Kidney glomerular epithelial cell (primary cell): ENCODE data around the gene THBD.

ENCODE experiments used
- DNase-seq: peaks from one replicate; lab custom pipeline; 2025; lab: John Stamatoyannopoulos, UW

Gene THBD, protein sequence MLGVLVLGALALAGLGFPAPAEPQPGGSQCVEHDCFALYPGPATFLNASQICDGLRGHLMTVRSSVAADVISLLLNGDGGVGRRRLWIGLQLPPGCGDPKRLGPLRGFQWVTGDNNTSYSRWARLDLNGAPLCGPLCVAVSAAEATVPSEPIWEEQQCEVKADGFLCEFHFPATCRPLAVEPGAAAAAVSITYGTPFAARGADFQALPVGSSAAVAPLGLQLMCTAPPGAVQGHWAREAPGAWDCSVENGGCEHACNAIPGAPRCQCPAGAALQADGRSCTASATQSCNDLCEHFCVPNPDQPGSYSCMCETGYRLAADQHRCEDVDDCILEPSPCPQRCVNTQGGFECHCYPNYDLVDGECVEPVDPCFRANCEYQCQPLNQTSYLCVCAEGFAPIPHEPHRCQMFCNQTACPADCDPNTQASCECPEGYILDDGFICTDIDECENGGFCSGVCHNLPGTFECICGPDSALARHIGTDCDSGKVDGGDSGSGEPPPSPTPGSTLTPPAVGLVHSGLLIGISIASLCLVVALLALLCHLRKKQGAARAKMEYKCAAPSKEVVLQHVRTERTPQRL

GRCh38 chr20:23049201-23050075, at the start of gene THBD:
Gene THBD, minus strand, starts transcription at chr20:23049672. Its CDS starts 168 bp downstream, at chr20:23049504.
- DNase-seq: peak; percentile 55

DNA sequence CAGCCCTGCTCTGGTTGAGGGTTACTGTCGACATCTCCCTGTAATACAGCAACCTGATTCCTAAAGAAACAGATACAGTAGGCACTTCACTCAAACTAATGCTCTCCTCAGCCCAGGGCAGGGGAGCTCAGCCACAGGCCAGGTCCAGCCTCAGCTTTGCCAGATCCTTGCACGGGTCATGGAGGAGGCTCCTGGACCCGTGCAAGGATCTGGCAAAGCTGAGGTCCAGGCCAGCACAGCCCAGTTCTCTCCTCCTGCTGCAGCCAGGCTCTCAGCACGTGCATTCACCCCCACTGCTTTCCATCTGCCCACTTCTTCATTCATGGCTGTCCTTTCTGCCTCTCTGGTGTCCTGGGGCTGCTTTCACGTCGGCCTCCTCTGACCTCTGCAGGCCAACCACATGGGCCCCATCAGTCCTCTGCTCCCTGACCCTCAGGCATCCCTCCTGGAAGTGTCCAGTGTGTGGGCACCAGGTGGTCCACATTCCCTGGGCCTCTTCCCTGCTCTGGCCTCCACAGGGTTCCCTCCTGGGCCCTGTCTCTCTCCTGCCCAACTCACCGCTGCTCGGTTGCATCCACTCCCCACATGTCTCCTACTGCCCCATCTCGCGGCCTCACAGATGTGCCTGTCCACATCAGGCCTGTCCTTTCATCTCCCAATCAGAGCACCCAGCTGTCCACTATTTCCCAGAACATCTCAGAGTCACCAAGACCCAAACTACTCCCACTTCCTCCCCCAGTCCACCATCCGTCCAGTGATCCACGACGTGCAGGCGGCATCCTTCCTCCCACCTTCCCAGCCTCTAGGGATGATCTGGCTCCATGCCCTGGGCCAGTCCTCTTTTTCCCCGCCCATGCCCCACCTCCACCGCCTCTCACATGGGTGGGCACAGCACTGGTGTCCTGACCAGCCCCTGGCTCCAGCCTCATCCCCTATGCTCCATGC, 48.4 kb upstream of the THBD start:
- DNase-seq: no peak

DNA sequence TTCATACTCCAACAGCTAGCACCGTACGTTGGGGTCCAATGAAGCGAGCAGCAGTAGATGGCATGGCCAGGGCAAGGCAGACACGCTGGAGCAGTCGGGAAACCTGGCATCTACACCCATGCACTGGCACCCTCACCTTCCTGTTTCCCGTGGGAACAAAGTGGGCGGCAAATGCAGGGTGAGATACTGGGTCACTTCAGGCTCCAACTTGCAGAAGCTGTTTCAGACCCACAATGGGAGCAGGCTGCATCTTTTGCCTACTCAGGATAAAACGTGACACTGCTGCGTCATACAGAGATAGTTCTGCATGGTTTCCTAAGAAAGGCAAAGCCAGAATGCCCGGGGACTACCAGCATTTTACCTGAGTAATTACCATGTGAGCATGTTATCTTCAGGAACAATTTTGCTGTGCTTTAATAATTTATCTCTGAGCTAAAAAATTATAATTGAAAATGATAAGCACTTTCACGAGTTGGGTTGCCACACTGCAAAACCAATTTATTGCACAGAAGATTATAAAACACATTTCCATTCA, 47.6 kb upstream of the THBD start:
- DNase-seq: no peak

- no peak for DNase-seq
Measured at GRCh38 chr20:23096097-23096496, 46.6 kb upstream of the THBD start.

DNA sequence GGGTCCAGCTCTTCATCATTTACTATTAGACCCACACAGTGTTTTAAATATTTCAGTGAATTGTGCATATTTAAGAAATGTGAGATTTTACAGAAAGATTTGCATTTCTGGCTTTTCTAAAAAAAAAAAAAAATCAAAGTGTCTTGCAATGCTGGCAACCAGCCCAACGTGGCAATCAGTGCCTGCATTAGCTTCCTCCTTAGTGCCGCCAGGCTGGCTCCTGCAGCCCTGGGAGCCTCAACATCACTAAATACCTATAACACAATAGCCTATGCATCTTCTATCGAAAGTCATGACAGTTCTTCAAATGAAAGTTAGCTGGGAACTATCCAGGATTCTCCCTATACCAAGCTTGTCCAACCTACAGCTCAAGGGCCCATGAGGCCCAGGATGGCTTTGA, 46.0 kb upstream of the THBD start:
- DNase-seq: no peak

- DNase-seq: no peak
Measured at GRCh38 chr20:23094927-23095326, 45.5 kb upstream of the THBD start.

DNA sequence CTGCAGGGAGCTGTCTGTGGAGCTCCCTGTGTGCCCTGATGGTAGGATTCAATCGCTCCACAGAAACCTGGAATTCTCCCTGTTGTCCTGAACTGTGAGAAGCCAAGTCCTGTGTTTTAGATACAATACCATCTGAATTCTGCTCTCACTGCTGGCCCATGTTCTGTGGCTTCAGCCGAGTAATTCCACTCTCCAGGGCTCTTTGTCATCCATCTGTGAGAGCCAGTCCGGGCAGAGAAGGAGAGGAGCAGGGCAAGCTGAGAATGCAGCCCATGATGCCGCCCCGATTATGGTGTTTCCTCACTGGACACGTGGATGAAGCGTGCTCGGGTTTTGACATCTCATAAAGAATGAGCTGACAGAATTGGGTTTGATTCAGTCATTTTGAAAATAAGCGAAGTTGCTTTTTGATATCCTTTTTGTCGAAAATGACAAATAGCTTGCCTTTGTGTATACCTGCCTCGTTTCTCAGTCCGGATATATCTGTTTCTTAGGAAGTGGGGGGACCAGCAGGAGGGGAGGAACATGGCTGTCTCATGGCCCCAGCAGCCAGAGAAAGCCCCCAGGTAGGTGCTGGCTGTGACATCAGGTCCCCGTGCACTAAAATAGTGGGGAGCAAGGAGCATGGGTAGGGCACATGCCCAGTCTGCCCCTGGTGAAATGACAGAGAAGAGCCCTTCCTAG, 44.9 kb upstream of the THBD start:
- DNase-seq: no peak

DNA sequence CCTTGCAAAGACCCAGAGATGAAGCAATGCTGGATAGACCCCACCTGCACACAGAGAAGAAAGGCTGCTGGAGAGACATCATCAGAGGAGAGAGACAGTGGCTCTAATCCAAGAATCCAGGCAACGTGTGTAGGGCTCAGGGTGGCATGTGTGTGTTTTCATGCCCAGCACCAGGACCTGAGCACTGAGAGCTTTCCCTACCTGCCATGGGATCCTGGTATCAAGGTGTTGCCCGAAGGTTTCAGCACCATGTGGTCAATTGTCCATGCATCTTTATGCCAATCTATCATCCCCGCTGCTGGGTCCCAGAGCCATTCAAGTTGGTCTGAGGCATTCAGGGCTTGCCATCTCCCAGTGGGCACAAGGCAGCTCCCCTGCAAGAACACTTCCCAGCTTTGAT, 44.1 kb upstream of the THBD start:
- DNase-seq: no peak

GRCh38 chr20:23092861-23093495, 43.5 kb upstream of the THBD start:
- DNase-seq: no peak

DNA sequence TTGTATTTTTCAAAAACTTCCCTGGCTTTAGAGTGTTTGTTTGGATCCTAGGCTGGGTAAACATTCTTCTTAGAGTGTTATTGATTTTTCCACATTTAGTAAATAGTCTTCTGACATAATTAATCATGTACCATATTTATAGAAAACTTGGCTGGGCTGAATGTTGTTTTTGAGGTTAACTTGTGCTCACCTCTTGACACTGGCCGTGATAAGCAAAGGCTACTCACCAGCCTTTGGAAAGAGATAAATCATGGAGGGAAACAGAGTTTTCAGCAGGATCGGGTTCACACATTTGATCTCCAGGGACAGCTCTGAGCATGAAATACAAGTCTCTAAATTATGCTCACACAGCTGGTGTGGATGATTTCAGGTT, 42.9 kb upstream of the THBD start:
- no peak for DNase-seq

- no peak for DNase-seq
Measured at GRCh38 chr20:23091721-23092383, 42.4 kb upstream of the THBD start.

- no peak for DNase-seq
Measured at GRCh38 chr20:23090878-23091277, 41.4 kb upstream of the THBD start.

DNA sequence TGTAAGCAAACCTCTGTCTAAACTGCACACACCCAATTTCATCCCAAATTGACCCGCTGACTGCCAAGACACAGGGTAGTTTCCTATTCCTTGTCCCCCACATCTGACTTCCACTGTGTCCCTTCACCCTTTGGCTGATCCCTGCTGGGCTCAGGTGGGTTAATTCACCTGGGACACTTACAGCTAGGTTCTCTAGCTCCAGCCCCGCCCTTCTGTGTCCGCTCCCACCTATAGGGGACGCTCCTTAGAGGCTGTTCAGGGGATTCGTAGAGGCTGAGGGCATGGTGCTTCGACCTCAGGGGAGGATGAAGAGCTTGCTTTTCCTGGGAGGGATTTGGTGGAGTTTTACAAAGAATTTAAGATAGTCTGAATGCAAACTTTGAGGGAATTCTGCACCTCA, 40.7 kb upstream of the THBD start:
- no peak for DNase-seq

GRCh38 chr20:23088866-23089265, 39.4 kb upstream of the THBD start:
- no peak for DNase-seq

DNA sequence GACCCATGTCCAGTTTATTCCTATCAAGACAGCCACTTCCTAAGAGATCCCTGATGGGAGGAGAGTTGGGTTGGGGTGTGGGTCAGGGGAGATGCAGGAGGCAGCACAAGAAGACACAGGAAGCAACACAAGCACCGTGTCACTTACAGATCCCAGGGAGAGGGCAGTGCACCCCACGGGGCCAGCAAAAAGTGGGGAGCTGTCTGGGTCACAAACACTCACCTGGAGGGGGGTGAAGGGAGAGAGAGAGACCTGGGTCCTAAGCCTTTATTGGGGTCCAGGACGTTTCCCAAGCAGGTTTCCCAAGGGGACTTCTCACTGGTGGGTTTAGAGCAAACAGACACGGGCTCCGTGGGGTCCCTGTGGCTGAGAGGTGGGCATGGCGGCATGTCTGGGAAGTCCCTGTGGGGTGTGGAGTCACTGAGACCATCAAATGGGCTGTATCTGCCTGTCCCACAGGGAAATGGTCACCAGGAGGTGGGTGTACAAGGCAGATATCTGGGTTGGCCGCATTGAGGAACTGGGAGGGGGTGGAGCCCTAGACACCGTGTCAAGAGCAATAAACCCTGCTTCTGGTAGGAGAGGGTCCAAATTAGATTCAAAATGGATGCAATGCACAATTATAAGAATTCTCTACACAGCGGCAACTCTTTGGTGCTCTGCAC, 38.2 kb upstream of the THBD start:
- DNase-seq: no peak

DNA sequence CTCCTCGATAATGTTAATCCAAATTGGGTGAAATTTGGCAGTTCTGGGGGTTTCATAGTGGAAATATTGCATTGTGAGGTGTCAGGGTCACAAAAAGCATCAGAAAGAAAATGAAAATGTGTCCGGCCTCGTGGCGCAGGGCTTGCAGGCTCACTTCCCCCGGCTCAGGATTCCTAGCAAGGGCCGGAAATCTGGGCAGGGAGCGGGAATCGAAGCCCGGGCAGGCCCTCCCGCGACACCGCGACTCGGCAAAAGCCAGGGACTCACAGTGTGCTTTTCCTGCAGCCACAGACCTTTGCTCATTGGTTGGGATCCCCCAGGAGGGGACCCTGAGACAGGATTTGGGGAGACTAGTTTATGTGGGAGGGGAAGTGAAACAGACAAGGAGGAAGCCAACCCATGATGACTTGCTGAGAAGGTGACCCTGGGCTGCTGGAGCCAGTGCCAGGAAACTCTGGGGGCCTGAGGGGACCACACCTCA, 37.5 kb upstream of the THBD start:
- DNase-seq: no peak

DNA sequence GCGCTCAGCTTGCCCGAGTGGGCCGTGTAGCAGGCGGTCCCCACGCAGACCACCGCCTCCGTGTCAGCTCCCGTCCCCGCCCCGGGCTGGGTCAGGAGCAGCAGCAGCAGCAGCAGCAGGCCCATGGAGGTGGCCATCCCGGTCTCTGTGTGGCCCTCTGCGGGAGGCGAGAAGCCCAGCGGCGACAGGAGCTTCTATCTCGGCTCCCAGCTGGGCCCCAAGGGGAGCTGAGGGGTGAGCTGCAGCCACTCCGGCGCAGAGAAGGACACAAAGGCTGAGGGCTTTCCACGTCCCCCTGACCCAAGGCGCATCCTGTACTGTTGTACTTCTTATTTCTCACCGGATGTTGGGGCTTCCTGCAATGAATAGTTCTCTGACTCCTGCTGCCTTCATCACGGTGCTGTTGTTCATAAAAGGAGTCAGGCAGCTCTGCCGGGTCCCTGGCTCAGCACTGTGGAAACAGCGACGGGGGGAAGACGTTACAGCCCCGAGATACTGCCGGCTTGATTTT, 36.6 kb upstream of the THBD start, which contains the start of gene CD93:
Gene CD93 (minus strand): TSS at position 269 of the 511 bp plus-strand sequence. CDS start 132 bp downstream, at position 137.
- DNase-seq: no peak

GRCh38 chr20:23085436-23086055, 36.1 kb upstream of the THBD start:
- DNase-seq: no peak
